ENCODE measurements around the gene DNAJC16.

Gene DNAJC16

DNA sequence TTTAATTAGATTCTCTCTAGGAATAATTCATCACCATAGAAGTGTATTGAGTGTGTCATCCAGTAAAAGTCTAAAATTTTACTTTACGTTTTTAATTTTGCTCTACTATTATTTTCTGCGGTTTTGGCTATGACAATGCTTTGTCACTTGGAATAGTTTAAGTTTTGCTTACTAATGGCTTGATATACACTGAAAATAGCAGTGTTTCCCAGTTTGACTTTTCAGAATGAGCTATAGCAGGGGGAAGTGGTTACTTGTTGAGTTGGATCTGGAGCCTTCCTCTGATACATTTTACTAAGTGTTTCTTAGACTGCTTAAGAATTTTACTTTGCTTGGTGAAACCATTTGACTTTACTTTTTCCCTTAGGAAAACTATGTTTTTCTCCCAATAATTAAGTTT, 5.0 kb downstream of the DNAJC16 start:
- in situ Hi-C loops (cut with MboI; ENCODE audit: low sequenced_read_pairs): no loop called here

DNA sequence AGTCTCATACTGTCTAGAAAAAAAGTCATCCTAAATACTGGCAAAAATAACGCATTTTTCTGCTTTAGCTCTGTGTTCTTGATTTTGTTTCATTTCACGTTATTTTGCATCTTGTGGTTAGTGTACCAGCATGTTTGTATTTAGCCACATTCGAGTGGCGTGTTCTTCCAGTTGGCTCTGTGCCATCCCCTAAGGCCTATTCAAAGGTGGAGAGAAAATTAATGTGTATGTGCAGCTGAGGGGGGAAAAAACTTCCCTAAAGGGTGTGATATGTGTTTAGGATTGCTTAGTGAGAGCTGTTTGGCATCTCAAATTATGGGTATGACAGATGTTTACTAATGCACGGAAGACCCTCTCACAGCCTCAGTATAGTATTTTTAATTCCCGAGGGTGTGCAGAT, 12.1 kb downstream of the DNAJC16 start:
- in situ Hi-C loops (cut with MboI; ENCODE audit: low sequenced_read_pairs): no loop called here

DNA sequence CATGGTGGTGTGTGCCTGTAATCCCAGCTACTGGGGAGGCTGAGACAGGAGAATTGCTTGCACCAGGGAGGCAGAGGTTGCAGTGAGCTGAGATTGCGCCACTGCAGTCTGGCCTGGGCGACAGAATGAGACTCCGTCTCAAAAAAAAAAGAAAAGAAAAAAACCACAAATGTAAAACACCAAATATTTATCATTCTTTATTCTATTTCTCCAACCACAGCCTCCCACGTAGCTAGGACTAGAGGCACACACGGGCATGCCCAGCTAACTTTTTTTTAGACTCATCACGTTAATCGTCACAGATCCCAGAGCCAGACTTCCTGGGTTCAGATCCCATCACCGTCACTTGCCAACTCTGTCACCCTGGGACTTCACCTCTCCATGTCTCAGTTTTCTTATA, 13.5 kb downstream of the DNAJC16 start:
- in situ Hi-C loops (cut with MboI; ENCODE audit: low sequenced_read_pairs): no loop called here

DNA sequence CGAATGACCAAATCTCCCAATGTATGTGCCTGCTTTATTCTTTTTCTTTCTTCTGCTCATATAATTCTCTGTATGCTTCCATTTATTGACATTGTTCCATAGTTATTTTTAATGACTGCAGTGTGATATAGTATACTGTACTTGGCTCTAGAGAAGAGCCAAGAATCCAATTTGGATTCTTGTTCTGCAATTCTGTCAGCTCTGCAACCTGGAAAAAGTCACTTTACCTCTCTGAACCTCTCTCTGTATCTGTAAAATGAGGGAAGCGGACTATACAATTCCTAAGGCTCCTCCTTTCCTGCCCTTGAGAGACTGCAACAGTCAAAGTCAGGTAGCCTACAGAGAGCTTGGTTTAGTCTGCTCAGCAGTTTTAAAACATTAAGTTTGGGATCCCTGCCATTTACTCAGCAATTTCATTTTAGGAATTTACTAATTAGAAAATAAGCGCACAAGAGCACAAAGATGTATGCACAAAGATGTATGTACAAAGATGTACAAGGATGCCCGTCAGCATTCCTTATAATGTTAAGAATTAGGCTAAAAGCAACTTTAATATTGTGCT, 14.7 kb downstream of the DNAJC16 start:
- in situ Hi-C loops (cut with MboI; ENCODE audit: low sequenced_read_pairs): no loop called here

DNA sequence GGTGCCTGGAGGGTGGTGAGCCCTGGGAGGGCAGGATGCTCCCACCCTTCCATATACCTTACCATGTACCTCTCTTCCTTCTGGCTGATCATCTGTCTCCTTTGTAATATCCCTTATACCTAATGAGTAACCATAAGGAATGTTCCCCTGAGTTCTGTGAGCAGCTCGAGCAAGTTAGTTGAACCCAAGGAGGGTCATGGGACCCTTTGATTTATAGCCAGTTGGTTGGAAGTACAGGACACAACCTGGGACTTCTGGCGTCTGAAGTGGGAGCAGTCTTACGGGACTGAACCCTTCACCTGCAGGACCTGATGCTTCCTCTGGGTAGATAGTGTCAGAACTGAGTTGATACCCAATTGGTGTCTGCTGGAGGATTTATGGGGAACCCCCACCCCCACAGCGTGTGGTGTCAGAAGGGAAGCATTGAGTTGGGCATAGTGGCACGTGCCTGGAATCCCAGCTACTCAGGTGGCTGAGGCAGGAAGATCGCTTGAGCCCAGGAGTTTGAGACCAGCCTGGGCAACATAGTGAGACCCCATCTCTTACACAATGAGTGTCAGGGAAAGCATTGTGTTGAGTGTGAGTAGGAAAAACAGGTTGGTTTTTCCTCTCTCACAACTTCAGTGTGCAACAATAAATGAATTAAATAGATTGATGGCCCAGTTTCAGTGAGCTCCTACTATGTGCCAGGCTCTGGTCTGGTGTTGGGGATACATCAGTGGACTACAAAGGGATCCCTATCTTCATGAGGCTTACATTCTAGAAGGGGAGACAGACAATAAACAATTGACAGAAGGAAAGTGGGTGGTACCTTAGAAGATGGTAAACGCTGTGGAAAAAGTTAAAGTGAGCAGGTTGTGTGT, 16.0 kb downstream of the DNAJC16 start:
- in situ Hi-C loops (cut with MboI; ENCODE audit: low sequenced_read_pairs): no loop called here

DNA sequence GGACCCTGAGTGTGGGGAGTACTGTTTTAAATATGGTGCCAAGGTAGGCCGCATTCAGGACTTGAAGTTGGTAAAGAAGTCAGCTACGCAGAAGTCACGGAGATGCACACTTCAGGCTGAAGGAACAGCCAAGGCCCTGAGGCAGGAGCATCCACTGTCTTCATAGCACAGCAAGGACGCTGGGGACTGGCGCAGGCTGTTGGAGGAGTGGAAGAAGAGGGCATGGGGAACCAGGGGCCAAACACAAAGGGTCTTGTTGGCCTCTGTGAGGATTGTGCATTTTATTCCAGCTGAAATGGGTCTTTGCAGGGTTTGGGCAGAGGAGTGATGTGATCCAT, 16.6 kb downstream of the DNAJC16 start:
- in situ Hi-C loops (cut with MboI; ENCODE audit: low sequenced_read_pairs): no loop called here

DNA sequence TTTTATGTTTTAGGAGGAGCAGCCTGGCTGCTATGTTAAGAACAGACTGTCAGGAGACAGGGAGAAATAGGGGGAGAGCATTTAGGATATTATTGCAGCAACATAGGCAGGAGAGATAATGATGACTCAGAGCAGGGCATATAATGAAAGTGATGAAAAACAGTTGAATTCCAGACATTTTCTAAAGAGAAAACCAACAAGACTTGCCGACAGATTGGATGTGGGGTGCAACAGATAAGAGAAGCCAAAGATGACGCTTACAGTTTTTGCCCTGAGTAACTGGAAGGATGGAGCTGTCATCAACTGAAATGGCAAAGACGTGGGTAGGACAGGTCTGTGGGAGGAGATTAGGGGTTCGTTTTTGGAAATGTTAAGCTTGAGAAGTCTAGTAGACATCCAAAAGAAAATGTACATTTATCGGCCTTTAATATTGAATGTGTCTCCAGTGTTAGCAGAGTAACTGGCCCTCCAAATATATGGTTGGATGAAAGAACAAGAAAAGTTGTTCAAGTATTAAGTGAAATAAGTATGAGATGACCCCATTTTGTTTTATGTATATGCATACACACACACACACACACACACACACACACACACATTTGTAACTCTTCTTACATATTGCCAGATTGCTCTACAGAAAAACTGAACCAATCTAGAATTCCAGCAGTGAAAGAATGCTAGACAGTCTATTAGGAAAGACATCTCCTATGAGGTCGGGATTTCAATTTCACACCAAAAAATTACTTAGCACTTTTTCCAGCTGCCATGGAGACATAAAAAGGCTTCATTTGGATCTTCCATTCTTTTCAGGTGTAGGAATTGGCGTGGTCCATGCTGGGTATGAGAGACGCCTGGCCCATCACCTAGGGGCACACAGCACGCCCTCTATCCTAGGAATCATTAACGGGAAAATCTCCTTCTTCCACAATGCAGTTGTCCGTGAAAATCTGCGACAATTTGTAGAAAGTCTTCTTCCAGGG, 17.2 kb downstream of the DNAJC16 start:
- in situ Hi-C loops (cut with MboI; ENCODE audit: low sequenced_read_pairs): no loop called here

DNA sequence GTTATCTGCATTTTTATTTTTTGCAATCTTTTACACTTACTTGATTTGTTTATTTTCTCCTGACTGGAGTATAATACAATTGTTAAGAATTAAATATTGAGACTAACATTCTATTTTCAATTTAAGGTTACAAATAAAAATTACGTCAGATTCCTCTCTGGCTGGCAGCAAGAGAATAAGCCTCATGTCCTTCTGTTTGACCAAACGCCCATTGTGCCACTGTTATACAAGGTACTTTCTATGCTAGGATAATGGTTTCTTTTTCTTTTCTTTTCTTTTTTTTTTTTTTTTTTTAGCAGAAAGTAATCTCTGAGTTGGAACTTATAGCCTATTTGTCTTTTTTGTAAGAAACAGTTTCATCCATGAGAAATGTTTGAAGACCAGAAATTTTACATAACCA, 20.0 kb downstream of the DNAJC16 start:
- in situ Hi-C loops (cut with MboI; ENCODE audit: low sequenced_read_pairs): no loop called here

DNA sequence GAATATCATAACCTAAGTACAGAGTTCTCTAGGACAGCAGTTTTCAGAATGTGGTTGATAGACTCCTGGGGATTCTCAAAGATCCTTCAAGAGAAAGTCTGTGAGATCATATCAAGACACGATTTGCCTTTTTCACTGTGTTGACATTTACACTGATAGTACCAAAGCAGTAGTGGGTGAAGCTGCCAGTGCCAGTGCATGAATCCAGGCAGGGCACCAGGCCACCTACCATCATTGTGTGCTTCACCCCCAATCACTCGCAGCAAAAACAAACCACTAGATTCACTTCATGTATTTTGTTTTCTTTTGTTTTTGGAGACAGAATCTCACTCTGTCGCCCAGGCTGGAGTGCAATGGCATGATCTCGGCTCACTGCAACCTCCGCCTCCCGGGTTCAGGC, 23.9 kb downstream of the DNAJC16 start:
- in situ Hi-C loops (cut with MboI; ENCODE audit: low sequenced_read_pairs): no loop called here

DNA sequence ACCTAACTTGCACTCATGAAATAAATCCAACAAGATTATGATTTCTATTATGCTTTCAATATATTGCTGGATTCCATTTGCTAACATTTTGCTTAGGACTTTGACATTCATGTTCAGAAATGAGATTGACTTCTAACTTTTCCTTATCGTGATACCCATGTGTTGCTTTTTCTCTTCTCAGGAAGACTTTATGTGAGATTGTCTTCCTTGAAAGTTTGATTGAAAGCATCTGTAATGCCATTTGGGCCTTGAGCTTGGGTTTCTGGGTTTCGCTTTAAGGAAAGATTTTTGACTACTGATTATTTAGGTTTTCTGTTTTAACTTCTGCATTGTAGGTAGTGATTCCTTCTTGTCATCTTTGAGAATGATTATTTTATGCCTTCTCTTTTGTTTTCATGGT, 30.4 kb downstream of the DNAJC16 start:
- in situ Hi-C loops (cut with MboI; ENCODE audit: low sequenced_read_pairs): no loop called here

DNA sequence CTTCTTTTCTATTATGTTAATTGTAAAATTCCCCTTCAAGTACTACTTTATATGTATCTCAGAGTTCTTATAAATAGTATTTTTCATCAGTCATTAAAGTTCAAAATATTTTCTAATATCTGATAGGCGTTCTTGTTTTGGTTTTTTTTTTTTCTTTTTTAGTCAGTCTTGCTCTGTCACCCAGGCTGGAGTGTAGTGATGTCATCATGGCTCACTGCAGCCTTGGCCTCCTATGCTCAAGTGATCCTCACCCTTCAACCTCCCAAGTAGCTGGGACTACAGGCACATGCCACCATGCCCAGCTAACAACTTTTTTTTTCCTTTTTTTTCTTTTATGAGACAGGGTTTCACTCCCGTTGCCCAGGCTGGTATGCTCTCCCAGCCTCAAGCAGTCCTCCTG, 30.9 kb downstream of the DNAJC16 start:
- in situ Hi-C loops (cut with MboI; ENCODE audit: low sequenced_read_pairs): no loop called here

DNA sequence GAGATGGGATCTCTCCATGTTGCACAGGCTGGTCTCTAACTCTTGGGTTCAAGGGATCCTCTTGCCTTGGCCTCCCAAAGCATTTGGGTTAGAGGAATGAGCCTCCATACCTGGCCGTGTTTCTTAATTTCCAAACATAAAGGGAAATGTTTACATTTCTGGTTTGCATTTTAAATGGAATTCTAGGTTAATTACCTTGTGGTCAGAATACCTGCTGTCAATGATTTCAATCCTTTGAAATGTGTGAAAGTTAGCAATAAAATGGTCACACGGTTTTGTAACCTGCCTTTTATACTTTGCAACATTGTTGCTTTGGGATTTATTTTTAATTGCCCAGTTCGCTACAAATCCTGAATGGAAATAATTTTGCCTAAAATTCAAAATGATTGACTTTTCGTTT, 31.9 kb downstream of the DNAJC16 start:
- in situ Hi-C loops (cut with MboI; ENCODE audit: low sequenced_read_pairs): no loop called here

DNA sequence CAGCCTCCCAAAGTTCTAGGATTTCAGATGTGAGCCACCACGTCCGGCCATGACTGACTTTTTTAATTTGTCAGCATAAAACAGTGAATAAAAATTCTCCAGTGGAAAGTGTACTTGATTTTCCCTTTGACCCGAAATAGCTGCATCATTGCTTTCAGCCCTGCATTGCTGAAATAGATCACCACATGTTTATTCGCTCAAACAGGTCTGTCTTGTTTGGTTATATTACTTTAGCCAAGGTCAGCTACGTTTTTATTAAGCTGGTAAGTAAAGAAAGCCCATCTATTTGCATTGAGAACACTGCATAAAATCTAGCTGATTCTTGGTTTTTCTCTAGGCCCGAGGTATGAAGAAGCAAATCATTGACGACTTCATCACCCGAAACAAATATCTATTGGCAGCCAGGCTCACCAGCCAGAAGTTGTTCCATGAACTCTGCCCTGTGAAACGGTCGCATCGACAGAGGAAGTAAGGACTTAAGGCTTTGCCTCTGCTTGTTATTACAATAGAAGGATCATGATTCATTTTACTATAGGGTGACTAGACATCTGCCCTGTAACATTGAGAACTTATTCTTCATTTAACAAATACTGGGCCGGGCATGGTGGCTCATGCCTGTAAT, 32.7 kb downstream of the DNAJC16 start:
- in situ Hi-C loops (cut with MboI; ENCODE audit: low sequenced_read_pairs): no loop called here

DNA sequence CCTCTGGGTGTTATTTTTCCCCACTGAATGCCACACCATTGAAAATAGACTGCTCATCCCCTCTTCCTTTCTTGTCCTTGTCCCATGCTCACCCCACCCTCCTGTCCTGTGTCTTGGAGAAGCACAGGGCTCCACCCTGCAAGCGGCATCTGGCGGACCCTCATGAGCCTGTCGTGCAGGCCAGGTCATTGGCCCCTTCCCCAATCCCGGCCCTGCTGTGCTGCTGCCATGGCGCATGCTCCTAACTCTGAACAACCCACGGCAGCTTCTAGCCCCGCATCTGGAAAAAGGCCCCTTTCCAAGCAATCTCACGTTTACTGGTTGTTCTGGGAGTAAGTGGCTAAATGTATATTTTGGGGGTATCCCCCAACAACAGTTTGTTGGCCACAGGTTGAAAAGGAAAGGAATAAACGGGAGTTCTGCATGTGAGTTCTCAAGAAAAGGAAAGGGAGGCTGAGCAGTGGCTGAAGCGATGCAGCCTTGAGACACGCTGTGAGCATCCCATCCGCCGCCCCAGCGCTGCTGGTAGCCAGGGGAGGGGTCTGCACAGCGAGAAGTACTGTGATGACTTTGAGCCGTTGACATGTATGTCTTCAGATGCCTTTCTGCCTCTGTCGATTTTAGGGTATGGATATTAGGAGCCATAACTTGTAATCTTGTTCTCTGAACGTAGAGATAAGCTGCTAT, 41.9 kb downstream of the DNAJC16 start:
- in situ Hi-C loops (cut with MboI; ENCODE audit: low sequenced_read_pairs): no loop called here

DNA sequence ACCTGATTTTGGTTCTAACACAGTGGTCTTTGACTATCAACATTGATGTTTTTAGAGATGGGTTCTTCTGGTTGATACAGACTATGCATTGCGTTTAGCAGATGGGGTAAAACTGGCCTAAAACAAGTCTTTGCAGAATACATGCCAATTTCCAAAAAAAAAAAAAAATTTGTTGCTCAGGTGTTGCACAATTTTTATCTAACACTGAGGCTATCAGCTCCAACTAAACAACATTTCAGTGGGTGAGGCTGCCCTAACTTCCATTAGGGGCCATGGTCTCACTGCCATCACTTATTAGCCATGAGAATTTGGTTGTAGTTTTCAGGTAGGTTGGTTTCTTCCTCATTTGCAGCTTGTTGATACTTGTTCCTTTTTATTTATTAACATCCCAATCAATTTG, 44.2 kb downstream of the DNAJC16 start:
- in situ Hi-C loops (cut with MboI; ENCODE audit: low sequenced_read_pairs): no loop called here

DNA sequence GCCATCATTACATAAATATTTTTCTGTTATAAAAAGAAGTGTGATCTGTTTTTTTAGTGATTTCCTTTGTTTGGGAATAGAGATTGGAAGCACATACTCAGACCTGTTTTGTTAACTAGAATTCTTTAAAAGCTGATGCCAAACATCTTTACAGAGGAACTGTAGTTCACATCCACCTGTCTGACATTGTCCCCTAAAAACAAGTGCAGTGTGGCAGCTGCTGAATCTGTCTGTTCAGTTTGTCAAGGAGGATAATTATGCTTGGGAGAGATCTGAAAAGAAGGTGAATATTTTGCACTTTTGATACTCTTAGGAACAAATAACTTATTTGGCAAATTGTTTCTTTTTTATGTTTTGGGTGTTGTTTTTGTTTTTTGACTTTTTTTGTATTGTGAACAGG, 44.6 kb downstream of the DNAJC16 start:
- in situ Hi-C loops (cut with MboI; ENCODE audit: low sequenced_read_pairs): no loop called here

DNA sequence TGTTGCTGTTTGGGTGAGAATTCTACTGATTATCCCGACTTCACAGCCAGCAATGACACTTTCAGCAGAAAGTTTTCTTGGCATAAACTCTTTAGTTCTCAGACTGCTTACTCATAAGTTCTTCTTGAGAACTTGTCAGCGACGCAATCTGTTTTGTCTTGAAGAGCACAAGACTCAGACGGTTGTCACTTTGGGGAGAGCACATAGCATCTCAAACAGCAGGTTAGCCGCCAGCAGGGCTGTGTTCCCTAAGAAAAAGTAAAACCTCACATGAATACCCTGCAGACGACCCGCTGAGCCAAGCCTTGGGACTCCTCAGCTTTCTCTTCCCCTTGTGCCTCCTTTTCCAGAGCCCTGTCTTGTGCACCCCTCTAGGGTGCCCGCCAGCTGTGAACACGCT, 46.8 kb downstream of the DNAJC16 start:
- in situ Hi-C loops (cut with MboI; ENCODE audit: low sequenced_read_pairs): no loop called here

DNA sequence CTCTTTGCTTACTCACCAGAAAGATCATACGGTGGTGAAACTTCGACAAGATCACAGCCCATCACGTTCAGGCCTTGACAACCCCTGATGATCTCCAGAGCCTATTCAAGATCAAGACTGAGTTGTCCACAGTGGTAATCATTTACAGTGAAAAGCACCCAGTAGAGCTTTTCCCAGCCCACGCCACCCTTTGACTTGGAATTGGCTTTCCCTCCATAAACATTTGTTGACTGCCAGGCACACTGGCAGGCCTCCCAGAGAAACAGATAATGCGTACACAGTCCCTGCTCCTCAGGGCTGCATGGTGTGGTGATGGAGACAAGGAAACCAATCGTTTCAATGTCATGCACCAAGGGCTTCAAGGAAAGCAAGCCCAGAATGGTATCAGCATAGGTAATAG, 48.1 kb downstream of the DNAJC16 start:
- in situ Hi-C loops (cut with MboI; ENCODE audit: low sequenced_read_pairs): no loop called here

DNA sequence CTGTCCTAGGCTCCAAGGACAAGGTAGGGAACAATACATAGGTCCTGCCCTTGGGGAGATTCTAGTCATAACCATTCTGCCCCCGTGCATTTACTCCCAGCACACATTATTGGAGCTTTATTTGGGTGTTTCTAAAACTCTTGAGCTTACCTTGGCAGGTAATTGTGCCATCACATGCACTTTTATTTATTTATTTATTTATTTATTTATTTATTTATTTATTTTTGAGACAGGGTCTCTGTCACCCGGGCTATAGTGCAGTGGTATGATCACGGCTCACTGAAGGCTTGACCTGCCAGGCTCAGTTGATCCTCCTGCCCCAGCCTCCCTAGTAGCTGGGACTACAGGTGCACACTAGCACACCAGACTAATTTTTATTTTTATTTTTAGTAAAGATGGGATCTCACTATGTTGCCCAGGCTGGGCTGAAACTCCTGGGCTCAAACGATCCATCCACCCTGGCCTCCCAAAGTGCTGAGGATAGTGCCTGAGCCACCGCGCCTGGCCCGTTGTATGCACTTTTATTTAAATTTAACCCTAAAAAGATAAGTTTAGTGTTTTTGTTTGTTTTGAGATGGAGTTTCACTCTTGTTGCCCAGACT, 49.0 kb downstream of the DNAJC16 start:
- in situ Hi-C loops (cut with MboI; ENCODE audit: low sequenced_read_pairs): no loop called here

DNA sequence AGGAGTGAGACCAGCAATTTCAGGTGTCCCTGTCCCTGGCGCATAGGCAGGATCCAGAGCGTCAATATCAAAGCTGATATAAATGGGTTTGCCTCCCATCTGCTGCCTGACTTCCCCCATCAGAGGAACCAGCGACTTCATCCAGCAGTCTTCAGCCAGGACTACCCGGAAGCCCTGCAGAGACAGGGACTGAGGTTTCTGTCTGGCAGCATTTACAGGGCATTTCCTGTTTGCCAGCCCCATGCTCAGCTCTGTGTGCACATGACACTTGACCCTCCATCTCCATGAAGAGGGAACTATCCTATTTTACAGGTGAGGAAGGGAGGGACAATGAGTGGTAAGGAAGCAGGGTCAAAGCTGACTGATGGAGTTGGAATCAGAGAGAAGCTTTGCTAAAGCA, 51.0 kb downstream of the DNAJC16 start:
- in situ Hi-C loops (cut with MboI; ENCODE audit: low sequenced_read_pairs): no loop called here
